Measurements from ENCODE around the gene DCAF12. TPM values are rescaled to one million over a fixed set of nuclear protein-coding genes. Genes with fewer than 3 reads are reported as not detected.

DCAF12 gene
- total RNA-seq, 4 donors from 2014 or later = 24.1 to 33.5 (median 31.0) TPM

DNA sequence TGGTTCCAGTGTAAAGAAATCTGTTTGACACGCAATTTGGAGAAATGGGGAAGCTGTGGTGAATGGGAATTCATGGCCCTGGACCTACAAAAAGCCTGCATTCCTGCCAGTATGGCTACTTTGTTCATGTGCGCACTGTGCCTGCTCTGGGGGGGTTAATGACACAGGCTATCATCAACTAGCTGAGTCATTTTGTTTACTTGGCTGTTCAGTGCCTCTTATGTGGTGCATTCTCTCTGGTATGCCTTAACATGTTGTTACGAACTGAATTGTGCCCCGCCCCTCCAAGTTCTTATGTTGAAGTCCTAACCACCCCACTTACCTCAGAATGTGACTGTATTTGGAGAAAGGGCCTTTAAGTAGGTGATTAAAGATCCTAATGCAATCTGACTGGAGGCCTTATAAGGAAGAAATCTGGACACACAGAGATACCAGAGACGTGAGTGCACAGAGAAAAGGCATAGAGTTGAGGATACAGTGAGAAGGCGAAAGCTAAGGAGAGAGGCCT lies 31.9 kb upstream of the DCAF12 start:
- TF ChIP-seq CTCF (IDR thresholded peaks at IDR 0.05; ENCODE audit: low read depth) = no peak

DNA sequence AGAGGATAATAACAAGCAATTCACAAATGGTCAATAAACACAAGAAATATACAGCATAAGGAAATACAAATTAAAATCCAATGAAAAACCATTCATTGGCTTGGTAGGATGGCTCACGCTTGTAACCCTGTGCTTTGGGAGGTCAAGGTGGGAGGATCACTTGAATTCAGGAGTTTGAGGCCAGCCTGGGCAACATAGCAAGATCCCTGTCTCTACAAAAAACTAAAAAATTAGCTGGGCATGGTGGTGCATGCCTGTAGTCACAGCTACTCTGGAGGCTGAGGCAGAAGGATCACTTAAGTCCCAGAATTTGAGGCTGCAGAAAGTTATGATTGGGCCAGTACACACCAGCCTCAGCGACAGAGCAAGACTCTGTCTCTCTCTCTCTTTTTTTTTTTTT lies 31.4 kb upstream of the DCAF12 start:
- TF ChIP-seq CTCF (IDR thresholded peaks at IDR 0.05; ENCODE audit: low read depth) = no peak

DNA sequence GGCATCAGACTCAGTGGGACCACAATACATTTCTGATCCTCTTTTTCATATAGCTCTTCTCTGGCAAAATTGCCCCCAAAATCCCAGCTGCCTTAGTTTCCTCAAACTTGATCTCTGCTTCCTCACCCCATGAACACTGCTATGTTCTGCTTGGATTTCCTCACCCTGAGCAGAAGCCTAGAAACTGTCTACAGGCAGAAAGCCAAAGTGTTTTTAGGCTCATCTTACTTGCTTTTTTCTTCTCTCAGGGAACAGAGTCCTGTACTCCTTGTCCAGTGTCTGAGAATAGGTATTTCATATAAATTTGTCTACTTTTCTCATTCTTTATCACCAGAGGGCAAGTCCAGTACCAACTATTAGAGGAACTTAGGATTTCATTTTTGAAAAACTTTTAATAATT lies 30.8 kb upstream of the DCAF12 start:
- no peak for TF ChIP-seq CTCF (IDR thresholded peaks at IDR 0.05; ENCODE audit: low read depth)

DNA sequence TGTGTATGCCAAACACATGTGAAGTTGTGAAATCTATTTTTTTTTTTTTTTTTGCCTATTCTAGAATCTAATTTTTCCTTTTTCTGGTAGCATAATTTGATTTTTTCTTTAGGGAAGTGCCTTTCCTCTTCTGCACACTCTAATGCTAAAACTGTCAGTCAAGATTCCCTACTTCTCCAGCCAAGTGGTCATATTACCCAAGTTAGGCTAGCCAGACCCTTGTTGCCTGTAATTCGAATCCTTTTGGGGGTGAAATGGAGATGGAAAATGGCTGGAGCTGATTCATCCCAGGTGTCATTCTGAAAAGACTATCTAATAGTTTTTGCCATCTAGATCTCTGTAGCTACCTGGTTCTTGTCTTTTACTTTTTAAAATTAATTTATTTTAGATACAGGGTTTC lies 27.6 kb upstream of the DCAF12 start:
- no peak for TF ChIP-seq CTCF (IDR thresholded peaks at IDR 0.05; ENCODE audit: low read depth)

DNA sequence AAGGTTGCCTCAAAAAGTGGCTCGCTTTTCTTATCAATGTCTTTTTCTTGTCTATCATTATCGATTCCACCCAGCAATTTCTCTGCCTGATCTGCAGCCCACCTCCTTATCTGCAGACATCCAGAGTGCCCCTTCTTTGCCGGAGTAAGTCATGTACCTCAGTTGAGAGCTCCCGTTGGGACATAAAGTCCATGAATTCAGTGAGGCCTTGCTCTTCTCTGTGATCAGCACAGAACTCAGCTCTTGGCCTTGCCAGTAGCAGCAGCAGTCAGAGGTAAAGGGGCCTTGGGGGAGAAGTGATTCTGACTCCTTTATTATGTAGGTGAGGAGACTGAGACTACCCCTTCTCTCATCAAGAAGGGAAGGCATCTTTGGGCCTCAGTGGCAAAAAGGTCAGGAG lies 24.9 kb upstream of the DCAF12 start:
- TF ChIP-seq CTCF (IDR thresholded peaks at IDR 0.05; ENCODE audit: low read depth) = no peak

DNA sequence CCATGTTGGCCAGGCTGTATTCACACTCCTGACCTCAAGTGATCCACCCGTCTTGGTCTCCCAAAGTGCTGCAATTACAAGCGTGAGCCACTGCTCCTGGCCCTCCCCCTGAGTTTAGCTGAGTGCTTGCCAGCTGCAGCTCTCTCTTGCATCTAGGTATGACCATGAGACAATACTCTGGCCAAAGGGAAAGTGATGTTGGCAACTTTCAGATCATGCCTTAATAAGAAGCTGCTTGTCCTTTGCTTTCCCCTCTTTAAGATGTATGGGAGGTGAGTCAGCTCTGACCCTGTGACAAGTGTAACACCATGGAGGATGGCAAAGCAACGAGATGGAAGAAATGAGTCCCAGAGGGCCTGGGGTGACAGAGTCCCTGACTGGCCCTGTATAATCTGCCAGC lies 18.7 kb upstream of the DCAF12 start:
- TF ChIP-seq CTCF (IDR thresholded peaks at IDR 0.05; ENCODE audit: low read depth) = no peak

DNA sequence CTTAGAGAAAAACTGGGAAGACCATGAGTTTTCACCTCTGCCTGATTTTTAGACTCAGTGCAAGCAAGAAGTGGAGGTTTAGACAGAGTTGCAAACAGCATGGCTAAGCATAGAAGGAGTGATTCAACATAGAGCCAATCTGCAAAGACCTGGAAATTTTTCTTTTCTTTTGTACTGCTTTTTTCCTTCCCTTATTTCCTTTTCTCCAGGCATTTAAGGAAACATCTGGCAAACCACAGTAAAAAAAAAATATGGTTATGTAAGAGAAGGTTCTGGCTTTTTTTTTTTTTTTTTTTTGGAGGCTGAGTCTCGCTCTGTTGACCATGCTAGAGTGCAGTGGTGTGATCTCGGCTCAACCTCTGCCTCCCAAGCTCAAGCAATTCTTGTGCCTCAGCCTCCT lies 16.6 kb upstream of the DCAF12 start:
- TF ChIP-seq CTCF (IDR thresholded peaks at IDR 0.05; ENCODE audit: low read depth) = no peak
